ENCODE results near the gene QPRT.
A peak's percentile ranks its signal among the peaks of the same experiment; 100 is the strongest.
"Not testable (repeated sequence)": the region's sequence is repeated elsewhere in the genome, so short reads cannot be mapped to it uniquely, and the experiment has no call there.

QPRT gene

DNA sequence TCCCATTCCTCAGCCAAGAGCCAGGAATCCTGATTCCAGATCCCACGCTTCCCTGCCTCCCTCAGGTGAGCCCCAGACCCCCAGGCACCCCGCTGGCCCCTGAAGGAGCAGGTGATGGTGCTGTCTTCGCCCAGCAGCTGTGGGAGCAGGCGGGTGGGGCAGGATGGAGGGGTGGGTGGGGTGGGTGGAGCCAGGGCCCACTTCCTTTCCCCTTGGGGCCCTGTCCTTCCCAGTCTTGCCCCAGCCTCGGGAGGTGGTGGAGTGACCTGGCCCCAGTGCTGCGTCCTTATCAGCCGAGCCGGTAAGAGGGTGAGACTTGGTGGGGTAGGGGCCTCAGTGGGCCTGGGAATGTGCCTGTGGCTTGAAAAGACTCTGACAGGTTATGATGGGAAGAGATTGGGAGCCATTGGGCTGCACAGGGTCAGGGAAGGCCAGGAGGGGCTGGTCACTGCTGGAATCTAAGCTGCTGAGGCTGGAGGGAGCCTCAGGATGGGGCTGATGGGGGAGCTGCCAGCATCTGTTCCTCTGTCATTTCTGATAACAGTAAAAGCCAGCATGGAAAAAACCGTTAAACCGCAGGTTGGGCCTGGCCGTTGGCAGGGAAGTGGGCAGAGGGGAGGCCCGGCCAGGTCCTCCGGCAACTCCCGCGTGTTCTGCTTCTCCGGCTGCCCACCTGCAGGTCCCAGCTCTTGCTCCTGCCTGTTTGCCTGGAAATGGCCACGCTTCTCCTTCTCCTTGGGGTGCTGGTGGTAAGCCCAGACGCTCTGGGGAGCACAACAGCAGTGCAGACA lies 15.8 kb upstream of the QPRT start, which contains the start of gene SPN:
Gene SPN (plus strand): TSS at position 232 of the 791 bp plus-strand sequence. CDS start 482 bp downstream, at position 714.
- DNase-seq = peak; percentile 79 to 80

DNA sequence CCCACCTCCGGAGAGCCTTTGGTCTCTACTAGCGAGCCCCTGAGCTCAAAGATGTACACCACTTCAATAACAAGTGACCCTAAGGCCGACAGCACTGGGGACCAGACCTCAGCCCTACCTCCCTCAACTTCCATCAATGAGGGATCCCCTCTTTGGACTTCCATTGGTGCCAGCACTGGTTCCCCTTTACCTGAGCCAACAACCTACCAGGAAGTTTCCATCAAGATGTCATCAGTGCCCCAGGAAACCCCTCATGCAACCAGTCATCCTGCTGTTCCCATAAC lies 15.2 kb upstream of the QPRT start:
- DNase-seq = no peak

DNA sequence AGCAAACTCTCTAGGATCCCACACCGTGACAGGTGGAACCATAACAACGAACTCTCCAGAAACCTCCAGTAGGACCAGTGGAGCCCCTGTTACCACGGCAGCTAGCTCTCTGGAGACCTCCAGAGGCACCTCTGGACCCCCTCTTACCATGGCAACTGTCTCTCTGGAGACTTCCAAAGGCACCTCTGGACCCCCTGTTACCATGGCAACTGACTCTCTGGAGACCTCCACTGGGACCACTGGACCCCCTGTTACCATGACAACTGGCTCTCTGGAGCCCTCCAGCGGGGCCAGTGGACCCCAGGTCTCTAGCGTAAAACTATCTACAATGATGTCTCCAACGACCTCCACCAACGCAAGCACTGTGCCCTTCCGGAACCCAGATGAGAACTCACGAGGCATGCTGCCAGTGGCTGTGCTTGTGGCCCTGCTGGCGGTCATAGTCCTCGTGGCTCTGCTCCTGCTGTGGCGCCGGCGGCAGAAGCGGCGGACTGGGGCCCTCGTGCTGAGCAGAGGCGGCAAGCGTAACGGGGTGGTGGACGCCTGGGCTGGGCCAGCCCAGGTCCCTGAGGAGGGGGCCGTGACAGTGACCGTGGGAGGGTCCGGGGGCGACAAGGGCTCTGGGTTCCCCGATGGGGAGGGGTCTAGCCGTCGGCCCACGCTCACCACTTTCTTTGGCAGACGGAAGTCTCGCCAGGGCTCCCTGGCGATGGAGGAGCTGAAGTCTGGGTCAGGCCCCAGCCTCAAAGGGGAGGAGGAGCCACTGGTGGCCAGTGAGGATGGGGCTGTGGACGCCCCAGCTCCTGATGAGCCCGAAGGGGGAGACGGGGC lies 14.7 kb upstream of the QPRT start:
- DNase-seq = peak in 1 of 2 experiments; percentile 16

DNA sequence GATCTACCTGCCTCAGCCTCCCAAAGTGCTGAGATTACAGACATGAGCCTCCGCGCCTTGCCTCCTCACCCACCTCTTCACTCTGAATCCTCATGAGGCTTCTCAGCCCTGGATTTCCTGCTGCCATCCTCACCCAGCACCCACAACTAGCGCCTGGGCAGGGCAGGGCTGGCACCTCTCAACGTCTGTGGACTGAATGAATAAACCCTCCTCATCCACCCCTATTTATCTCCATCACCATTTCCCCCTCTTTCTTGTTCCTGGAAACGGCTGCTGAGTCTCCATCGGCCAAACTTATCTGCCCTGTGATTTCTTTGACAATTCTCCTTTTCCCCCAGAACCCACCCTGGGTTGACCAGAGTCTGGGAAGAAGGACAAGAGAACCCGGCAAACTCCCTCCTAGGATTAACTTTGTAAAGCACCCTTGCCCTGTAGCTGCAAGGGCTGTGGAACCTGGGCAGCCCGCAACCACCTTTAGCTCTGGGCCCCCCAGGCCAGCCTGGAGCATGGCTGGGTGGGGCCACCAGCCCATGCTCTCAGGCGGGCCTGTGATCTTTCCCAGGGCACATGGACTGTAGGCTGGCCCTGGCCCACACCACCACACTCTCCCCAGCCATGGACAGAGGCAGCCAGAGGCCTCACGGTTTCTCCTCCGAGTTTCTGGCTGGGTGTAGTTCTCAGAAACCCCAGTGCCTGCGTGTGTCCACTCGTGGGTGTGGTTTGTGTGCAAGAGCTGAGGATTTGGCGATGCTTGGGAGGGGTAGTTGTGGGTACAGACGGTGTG lies 13.5 kb upstream of the QPRT start:
- no peak for DNase-seq

DNA sequence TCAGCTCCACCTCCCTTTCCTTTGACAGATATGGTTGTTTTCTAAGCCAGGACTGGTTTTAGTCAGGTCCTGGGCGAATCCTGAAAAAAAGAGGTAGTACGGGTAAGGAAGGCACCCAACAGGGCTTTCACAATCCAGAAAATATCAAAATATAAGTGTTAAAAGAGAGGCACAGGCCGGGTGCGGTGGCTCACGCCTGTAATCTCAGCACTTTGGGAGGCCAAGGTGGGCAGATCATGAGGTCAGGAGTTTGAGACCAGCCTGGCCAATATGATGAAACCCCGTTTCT lies 11.7 kb upstream of the QPRT start:
- DNase-seq = not testable (repeated sequence)

DNA sequence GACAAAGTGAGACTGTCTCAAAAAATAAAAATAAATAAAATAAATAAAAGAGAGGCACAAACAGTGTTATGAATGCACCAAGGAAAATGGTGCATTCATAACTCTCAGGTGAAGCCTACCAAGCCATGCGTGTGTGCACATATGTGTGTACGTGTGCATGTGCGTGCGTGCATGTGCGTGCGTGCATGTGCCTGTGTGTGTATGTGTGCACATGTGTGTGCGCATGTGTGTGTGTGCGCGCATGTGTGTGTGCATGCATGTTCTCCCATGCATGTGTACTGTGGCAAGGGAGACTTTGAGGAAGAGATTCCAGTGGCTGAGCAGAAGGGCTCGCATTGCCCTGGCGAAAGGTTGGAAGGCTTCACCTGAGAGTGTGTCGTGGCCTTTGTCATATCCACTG lies 11.2 kb upstream of the QPRT start:
- no peak for DNase-seq

DNA sequence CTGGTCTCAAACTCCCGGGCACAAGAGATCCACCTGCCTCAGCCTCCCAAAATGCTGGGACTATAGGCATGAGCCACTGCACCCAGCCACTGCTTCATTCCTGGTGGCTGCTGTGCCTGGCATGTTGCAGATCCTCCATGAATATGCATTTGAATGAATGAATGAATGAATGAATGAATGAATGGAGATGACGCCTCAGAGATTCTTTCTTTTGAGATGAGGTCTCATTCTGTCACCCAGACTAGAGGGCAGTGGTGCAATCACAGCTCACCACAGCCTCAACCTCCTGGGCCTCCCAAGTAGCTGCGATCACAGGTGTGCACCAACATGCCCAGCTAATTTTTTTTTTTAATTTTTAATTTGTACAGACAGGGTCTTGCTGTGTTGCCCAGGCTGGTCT lies 10.7 kb upstream of the QPRT start:
- DNase-seq = no peak

DNA sequence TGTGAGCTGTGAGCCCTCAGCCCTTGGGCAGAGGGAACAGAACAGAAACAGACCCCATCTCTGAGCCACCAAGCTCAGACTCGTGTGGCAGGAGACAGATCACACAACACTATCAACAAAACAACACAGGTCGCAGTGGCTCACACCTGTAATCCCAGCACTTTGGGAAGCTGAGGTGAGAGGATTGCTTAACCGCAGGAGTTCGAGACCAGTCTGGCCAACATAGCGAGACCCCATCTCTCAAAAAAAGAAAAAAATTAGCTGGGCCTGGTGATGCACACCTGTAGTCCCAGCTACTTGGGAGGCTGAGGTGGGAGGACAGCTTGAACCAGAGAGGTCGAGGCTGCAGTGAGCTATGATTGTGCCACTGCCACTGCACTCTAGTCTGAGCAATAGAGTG lies 5.5 kb upstream of the QPRT start:
- DNase-seq = no peak

DNA sequence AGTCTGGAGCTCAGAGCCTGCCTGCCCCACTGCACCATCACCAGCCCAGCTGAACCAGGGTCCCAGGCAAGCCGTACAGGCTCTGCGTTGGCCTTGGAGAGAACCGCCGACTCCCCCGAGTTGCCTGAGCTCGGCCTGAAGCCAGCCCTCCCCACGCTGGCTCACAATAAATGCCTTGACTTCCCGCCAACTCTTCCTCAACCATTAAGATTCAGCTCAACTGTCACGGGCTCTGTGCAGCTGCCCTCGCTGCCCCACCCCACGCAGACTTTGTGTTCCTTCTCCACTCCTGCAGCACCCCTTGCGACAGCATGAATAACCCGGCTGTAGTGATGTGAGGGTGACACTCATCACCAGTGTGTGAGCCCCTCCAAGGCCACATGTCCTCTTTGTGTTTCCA lies 4.8 kb upstream of the QPRT start:
- DNase-seq = peak; percentile 82 to 85

DNA sequence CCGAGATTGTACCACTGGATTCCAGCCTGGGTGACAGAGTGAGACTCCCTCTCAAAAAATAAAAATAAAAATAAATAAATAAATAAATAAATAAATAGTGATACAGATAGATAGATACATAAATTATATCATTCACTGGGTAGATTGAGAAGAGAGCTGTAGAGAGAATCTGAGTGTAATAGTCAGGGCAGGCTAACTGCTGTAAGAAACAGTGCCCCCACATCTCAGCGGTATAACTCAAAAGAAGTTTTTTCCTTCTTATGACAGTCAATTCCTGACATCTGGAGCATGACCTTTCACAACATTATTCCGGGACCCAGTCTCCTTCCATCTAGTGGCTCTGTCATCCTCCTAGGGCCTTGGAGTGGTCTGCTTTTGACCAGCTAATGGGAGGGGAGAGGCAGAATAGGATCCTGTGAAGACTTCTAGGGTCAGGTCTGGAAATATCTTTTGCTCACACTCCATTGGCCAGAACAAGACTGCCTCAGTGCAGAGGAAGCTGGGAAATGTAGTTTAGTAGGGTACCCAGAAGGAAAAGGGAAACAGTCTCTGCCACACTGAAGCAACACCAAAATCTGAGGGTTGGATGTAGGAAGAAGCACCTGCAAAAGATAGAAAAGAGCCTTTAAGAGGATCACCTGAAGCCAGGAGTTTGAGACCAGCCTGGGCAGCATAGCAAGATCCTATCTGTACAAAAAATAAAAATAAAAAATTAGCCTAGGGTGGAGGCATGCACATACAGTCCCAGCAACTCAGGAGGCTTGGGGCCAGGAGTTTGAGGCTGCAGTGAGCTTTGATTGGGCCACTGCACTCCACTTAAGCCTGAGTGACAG lies 3.0 kb upstream of the QPRT start:
- peak; percentile 81 to 87 for DNase-seq

DNA sequence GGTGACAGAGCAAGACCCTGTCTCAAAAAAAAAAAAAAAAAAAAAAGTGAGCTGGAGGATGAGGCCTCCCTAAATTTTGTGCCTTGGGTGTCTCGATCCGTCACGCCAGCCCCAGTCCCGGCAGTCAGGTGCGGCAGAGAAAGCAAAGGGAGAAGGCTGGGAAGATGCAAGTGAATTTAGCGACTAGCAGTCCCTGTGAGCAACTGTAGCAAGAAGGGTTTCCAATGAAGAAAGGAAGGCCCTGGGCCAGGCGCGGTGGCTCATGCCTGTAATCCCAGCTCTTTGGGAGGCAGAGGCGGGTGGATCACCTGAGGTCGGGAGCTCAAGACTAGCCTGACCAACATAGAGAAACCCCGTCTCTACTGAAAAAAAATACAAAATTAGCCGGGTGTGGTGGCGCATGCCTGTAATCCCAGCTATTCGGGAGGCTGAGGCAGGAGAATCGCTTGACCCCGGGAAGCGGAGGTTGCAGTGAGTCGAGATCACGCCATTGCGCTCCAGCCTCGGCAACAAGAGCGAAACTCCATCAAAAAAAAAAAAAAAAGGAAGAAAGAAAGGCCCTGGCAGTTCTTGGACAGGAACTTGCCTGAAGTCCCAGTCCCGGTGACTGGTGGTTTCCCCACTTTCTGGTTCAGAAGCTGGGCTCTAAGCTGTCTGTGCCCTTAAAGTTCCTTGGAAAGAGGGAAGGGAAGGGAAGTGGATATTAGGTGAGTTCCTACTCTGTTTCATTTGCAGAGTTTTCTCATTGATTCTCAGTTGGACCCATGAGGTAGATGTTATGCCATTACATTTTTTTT lies 1.8 kb upstream of the QPRT start:
- no peak for DNase-seq

DNA sequence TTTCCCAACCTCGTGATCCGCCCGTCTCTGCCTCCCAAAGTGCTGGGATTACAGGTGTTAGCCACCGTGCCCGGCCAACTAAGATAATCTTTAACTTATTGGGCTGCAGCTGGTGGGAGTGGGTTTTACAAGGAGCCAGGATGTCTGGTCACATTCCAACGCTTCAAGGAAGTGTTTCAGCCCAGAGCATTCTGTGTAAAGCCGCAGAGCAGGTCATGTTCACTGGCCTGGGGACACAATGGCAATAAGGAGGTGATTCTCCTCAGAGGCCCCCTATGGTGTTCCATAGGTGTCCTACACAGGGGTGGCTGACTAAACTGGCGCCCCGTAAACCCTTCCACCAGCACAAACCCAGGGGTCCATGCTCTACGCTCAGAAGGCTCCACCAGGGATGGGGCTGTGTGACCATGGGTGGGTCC lies 1.2 kb downstream of the QPRT start:
- no peak for DNase-seq

DNA sequence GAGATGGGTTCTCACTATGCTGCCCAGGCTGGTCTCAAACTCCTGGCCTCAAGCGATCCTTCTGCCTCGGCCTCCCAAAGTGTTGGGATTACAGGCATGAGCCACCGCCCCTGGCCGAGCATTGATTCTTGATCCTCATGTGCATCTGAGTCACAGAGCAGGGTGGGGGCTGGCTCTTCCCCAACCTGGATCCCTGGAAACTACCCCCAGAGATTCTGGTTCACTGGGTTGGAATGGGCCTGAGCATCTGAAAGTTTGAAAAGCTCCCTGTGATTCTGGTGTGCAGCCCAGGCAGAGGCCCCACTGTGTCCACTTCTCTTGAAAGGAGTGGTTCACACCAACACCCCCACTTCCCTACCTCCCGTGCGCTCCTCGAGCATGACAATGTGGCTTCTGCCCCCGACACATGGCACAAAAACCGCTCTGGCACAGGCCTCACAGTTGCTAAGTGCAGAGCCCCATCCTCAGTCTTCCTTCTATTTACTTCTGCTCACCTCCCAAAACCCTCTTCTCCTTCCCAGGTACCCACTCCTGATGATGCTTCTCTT lies 4.6 kb downstream of the QPRT start:
- DNase-seq = no peak

DNA sequence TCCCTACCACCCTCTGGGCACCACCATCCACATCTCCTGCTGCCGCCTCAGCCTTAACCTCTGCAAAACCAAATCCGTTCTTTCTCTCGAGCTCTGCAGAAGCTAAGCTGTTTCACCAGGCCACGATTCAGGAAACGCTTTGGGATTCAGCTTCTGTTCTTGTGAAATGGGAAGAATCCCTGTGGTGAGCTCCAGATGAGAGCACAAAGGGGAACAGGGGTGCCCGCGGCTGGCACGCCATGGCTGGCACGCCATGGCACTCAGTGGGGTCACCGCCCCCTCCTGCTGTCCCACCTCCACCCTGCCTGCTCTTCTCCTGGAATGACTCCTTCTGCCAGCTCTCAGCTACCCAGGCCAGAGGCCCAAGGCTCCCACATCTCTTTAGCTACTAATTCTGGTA lies 5.7 kb downstream of the QPRT start:
- DNase-seq = no peak

DNA sequence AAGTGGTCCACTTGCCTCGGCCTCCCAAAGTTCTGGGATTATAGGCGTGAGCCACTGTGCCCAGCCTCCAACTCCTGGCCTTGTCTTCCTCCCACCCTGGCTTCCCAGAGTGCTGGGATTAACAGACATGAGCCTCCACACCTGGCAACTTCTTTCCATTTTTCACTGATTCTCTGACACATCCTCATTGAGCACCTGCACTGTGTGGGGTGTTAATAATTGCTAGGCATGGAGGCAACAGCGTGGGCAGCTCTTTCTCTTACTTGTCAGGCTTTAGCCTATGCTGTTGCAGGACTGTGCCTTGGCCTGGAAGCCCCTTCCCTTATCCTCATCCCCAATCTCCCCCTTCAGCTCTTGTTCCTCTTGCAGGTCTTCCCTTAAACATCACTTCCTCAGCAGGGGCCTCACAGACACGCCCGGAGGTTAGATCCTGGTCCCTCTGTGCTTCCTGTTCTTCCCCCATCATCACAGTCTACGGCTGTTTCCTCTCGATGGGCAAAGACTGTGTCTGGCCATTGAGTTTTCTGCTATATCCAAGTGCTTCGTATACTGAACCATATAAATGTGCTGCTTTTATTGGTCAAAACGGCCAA lies 7.9 kb downstream of the QPRT start:
- peak; percentile 44 to 51 for DNase-seq

DNA sequence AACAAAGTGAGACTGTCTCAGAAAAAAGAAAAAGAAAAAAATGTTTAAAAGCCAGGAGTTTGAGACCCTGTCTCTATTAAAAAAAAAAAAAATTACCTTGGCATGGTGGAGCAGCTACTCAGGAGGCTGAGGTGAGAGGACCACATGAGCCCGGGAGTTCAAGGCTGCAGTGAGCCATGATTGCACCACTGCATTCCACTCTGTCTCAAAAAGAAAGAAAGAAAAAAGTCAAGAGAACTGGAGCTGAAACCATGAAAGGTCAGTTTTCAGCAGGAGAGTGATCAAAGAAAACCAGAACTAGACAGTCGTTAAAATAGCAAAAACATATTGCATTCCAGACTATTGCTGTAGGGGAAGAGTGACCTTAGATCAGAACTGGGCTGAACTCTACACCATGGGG lies 8.8 kb downstream of the QPRT start:
- DNase-seq = no peak

DNA sequence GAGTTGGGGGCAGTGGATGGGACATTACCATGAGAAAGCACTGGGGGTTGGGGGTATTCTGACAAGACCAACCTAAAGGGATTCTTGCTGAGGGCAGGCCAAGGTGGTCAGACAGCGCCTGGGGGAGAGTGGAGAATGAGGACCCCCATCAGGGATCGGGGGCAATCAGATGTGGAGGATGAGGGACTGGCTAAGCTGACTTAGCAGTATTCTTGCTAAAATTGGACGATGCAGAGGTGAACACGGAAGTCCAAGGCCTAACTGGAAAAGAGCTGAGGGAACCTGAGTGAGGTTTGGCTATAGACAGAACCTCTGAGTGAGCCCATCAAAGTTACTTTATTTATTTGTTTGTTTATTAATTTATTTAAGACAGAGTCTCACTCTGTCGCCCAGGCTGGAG lies 9.2 kb downstream of the QPRT start:
- no peak for DNase-seq

DNA sequence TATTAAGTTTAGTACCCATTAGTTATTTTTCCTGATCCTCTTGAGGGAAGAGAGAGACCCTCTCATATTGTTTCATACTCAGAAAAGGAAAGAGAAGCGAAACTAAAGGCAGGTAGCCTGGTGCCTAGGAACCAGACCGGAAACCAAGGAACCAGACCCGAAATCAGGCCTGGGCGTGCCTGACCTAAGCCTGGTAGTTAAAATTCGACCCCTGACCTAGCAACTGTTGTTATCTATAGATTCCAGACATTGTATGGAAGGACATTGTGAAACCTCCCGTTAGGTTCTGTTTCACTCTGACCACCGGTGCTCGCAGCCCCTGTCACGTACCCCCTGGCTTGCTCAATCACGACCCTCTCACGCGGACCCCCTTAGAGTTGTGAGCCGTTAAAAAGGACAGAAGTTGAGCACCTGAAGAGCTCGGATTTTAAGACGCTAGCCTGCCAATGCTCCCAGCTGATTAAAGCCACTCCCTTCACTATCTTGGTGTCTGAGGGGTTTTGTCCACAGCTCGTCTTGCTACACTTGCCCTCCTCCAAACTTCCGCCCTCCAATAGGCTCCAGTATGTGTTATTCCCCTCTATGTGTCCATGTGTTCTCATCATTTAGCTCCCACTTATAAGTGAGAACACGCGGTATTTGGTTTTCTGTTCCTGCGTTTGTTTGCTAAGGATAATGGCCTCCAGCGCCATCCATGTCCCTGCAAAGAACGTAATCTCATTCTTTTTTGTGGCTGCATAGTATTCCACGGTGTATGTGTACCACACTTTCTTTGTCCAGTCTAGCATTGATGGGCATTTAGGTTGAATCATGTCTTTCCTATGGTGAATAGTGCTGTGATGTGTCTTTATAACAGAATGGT lies 10.7 kb downstream of the QPRT start:
- DNase-seq = not testable (repeated sequence)

DNA sequence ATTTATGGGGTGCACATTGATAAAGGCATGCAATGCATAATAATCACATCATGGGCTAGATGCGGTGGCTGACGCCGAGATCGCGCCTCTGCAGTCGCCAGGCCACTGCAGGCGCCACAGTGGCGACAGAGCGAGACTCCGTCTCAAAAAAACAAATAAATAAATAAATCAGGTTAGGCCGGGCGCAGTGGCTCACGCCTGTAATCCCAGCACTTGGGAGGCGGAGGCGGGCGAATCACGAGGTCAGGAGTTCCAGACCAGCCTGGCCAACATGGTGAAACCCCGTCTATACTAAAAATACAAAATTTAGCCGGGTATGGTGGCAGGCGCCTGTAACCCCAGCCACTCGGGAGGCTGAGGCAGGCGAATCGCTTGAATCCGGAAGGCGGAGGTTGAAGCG lies 13.6 kb downstream of the QPRT start:
- DNase-seq = not testable (repeated sequence)
